Measurements from ENCODE around the gene KCNIP1. TPM values are rescaled to one million over a fixed set of nuclear protein-coding genes. Genes with fewer than 3 reads are reported as not detected.

Gene KCNIP1
- total and polyA plus RNA-seq, 2 experiments from 2014 or later: 0.43 to 0.80 TPM

DNA sequence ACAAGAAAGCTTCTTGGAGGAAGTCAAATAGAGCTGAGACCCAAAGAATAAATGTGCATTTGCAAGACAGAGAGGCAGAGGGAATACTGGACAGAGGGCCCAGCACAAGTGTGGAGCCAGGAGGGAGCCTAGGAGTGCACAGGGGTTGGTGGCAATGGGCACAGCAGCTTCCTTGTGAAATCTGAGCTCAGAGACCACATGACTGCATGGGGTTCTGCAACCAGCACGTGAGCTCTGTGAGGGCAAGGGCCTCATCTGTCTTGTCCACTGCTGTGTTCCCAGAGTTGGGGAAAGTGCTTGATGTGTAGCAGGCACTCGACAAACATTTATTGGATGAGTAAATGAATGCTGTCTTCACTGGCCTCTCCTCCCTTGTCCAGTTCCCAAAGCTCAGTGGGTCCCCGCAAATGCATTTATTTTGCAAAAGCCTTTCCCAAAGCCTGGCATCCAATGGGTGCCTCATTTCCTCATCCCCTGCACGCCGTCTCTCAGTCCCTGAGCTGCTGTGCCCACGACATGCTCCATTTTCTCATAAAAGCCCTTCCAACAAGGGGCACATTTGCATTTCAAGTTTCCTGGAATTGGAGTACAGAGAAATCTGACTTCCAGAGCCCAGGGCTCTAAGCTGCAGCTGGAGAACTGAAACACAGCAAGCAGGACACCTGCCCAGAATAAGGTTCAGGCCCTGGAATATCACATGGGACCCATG, 58.5 kb downstream of the KCNIP1 start:
- H3K36me3 ChIP-seq (replicated peaks; ENCODE audit: insufficient read depth, low read depth): no peaks in the 10 kb centered on the region
- no peaks in the 10 kb centered on the region for H3K9me3 ChIP-seq (ENCODE audit: low read depth)
- H4K20me1 ChIP-seq (ENCODE audit: insufficient read depth, poor library complexity, severe bottlenecking): no peaks in the 10 kb centered on the region
- no peak overlapping the region for H3K4me3 ChIP-seq
- H3K27me3 ChIP-seq: peaks cover 3% of the 10 kb centered on the region
- whole genome bisulfite sequencing (ENCODE audit: low lambda C conversion rate, missing lambda C conversion rate): 80% methylated on average over 6 of the region's 6 CpGs
- no peak overlapping the region for H3K27ac ChIP-seq
- TF ChIP-seq EZH2phosphoT487 (IDR thresholded peaks at IDR 0.05; ENCODE audit: low read depth, severe bottlenecking, unreplicated experiment) (no peak), EZH2 (IDR thresholded peaks at IDR 0.05; ENCODE audit: borderline replicate concordance) (no peak)
- TF ChIP-seq, protein P1, sequence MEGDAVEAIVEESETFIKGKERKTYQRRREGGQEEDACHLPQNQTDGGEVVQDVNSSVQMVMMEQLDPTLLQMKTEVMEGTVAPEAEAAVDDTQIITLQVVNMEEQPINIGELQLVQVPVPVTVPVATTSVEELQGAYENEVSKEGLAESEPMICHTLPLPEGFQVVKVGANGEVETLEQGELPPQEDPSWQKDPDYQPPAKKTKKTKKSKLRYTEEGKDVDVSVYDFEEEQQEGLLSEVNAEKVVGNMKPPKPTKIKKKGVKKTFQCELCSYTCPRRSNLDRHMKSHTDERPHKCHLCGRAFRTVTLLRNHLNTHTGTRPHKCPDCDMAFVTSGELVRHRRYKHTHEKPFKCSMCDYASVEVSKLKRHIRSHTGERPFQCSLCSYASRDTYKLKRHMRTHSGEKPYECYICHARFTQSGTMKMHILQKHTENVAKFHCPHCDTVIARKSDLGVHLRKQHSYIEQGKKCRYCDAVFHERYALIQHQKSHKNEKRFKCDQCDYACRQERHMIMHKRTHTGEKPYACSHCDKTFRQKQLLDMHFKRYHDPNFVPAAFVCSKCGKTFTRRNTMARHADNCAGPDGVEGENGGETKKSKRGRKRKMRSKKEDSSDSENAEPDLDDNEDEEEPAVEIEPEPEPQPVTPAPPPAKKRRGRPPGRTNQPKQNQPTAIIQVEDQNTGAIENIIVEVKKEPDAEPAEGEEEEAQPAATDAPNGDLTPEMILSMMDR (IDR thresholded peaks at IDR 0.05; ENCODE audit: poor library complexity): no peak
- H3K79me2 ChIP-seq: no peaks in the 10 kb centered on the region
- no peak overlapping the region for H2AFZ ChIP-seq
- DNase-seq (ENCODE audit: low spot score): no peak
- H3K9me2 ChIP-seq (replicated peaks; ENCODE audit: insufficient read depth): no peaks in the 10 kb centered on the region
- no peak overlapping the region for H3K4me2 ChIP-seq
- H3K4me1 ChIP-seq (ENCODE audit: insufficient read depth): no peaks in the 10 kb centered on the region

DNA sequence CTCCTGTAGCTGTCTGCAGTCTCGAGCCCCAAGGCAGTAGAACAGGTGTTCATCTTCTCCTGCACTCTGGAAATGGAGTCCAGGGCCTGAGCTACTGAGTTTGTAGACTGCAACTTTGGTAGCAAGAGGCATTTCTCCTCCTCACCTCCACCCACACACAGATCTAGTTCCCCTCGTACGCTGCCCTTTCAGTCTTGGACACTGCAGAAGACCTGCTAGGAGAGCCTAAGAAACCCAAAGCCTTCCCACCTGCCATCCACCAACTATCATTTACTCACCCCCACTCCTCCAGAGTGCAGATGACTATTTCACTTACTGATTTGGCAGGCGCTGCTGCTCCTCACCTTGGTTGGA, 59.0 kb downstream of the KCNIP1 start:
- Histone ChIP-seq H3K4me3 (no peak overlapping the region), H3K4me1 (ENCODE audit: insufficient read depth) (no peaks in the 10 kb centered on the region), H3K9me2 (replicated peaks; ENCODE audit: insufficient read depth) (no peaks in the 10 kb centered on the region), H4K20me1 (ENCODE audit: insufficient read depth, poor library complexity, severe bottlenecking) (no peaks in the 10 kb centered on the region), H3K9me3 (ENCODE audit: low read depth) (no peaks in the 10 kb centered on the region), H3K27ac (no peak overlapping the region), H3K79me2 (no peaks in the 10 kb centered on the region), H3K4me2 (no peak overlapping the region), H2AFZ (no peak overlapping the region), H3K27me3 (peaks cover 3% of the 10 kb centered on the region), H3K36me3 (replicated peaks; ENCODE audit: insufficient read depth, low read depth) (no peaks in the 10 kb centered on the region)
- WGBS (ENCODE audit: low lambda C conversion rate, missing lambda C conversion rate): 87% methylated on average over 4 of the region's 4 CpGs
- no peak for DNase-seq (ENCODE audit: low spot score)
- TF ChIP-seq EZH2 (IDR thresholded peaks at IDR 0.05; ENCODE audit: borderline replicate concordance) (no peak), EZH2phosphoT487 (IDR thresholded peaks at IDR 0.05; ENCODE audit: low read depth, severe bottlenecking, unreplicated experiment) (no peak)
- TF ChIP-seq, protein P1 (IDR thresholded peaks at IDR 0.05; ENCODE audit: poor library complexity): no peak

DNA sequence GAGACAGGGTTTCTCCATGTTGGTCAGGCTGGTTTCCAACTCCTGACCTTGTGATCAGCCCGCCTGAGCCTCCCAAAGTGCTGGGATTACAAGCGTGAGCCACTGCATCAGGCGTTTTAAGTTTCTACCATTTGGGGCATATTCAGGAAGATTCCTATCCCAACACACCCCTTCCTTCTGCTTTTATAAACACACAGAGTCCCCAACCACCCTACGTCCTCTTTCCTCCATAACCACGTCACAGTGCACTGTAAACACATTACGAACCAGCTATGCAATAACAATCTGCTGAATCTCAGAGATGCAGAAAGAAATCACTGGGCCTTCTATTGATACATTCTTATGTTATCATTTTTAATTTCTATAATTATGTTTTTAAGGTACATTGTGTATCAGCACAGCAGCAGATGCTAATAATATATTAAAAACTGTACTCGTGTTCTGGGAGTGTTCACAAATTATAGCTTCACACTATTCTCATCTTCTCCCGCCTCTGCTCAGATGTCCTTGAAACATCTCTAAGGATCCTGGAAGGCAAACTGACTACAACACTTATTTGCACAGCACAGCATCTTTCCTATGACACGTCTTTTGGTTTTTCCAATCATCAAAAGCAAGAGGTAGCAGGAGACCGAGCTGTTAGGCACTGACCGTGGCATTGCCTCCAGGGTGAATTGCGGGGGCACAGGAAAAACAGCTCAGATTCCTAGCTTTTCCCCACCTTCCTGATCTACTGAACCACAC, 60.2 kb downstream of the KCNIP1 start:
- TF ChIP-seq EZH2phosphoT487 (IDR thresholded peaks at IDR 0.05; ENCODE audit: low read depth, severe bottlenecking, unreplicated experiment) (no peak), EZH2 (IDR thresholded peaks at IDR 0.05; ENCODE audit: borderline replicate concordance) (no peak)
- TF ChIP-seq, protein P1 (IDR thresholded peaks at IDR 0.05; ENCODE audit: poor library complexity): no peak
- Histone ChIP-seq H3K36me3 (replicated peaks; ENCODE audit: insufficient read depth, low read depth) (no peaks in the 10 kb centered on the region), H3K9me3 (ENCODE audit: low read depth) (no peaks in the 10 kb centered on the region), H3K27me3 (peaks cover 3% of the 10 kb centered on the region), H2AFZ (no peak overlapping the region), H3K27ac (no peak overlapping the region), H3K9me2 (replicated peaks; ENCODE audit: insufficient read depth) (no peaks in the 10 kb centered on the region), H4K20me1 (ENCODE audit: insufficient read depth, poor library complexity, severe bottlenecking) (no peaks in the 10 kb centered on the region), H3K4me3 (no peak overlapping the region), H3K79me2 (no peaks in the 10 kb centered on the region), H3K4me1 (ENCODE audit: insufficient read depth) (no peaks in the 10 kb centered on the region), H3K4me2 (no peak overlapping the region)
- 83% methylated on average over 12 of the region's 12 CpGs for WGBS (ENCODE audit: low lambda C conversion rate, missing lambda C conversion rate)
- no peak for DNase-seq (ENCODE audit: low spot score)

Measured in hepatocyte (in vitro differentiated cells).